NCI-H1694 treated with DMSO at 0.1 percent for 48 hours (cell line): ENCODE results near the gene SLC2A13.
"Not testable (repeated sequence)": the region's sequence is repeated elsewhere in the genome, so short reads cannot be mapped to it uniquely, and the experiment has no call there.

Experiments
- DNase-seq: peaks from one replicate; lab custom pipeline; 2025; lab: John Stamatoyannopoulos, UW

Gene SLC2A13

GRCh38 chr12:39866135-39866534, 239.7 kb downstream of the SLC2A13 start:
- DNase-seq, result no peak

DNA sequence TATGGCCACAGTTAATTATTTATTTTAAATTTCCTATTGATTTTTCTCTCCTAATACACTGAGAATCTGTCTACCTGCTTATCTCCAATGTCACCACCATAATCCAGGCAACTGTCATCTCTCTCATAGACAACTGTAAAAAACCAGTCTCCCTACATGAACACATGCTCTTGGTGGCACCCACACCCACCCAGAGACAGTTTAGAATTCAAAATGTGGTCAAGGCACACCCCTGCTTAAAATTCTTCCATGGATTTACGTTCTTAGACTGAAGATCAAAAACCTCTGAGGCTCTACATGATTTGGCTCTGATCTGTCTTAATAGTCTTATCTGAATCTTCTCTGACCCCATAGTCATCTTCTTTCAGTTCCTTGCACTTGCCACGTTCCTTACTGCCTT, 245.2 kb downstream of the SLC2A13 start:
- no peak for DNase-seq

- no peak for DNase-seq
Observed at GRCh38 chr12:39853003-39853402, 252.9 kb downstream of the SLC2A13 start.

GRCh38 chr12:39852346-39852745, 253.5 kb downstream of the SLC2A13 start:
- no peak for DNase-seq

- not testable (repeated sequence) for DNase-seq
Observed at GRCh38 chr12:39848218-39848617, 257.7 kb downstream of the SLC2A13 start.

- no peak for DNase-seq
Observed at GRCh38 chr12:39846971-39847650, 258.8 kb downstream of the SLC2A13 start.

- DNase-seq, result no peak
Observed at GRCh38 chr12:39846304-39846703, 259.6 kb downstream of the SLC2A13 start.

- no peak for DNase-seq
Observed at GRCh38 chr12:39840422-39840821, 265.5 kb downstream of the SLC2A13 start.

DNA sequence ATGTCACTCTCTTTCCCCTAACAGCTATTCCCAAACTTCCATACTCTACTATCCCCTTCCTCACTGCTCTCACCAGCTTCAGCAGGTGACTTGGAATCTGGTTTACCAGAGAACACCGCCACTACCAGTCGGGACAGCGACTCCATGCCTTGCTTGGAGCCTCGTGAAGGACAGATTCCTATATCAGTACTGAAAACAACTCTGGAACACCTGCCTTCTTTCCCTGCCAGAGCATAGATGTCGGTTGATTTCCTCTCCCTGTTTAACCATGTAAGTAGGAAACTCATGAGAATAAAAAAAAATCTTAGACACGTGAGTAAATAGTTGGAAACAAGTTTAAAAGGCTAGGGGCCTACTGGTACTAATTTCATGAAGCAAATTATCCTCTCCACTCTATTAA, 266.8 kb downstream of the SLC2A13 start:
- DNase-seq, result no peak

GRCh38 chr12:39835517-39836489, 270.1 kb downstream of the SLC2A13 start:
- DNase-seq, result no peak

DNA sequence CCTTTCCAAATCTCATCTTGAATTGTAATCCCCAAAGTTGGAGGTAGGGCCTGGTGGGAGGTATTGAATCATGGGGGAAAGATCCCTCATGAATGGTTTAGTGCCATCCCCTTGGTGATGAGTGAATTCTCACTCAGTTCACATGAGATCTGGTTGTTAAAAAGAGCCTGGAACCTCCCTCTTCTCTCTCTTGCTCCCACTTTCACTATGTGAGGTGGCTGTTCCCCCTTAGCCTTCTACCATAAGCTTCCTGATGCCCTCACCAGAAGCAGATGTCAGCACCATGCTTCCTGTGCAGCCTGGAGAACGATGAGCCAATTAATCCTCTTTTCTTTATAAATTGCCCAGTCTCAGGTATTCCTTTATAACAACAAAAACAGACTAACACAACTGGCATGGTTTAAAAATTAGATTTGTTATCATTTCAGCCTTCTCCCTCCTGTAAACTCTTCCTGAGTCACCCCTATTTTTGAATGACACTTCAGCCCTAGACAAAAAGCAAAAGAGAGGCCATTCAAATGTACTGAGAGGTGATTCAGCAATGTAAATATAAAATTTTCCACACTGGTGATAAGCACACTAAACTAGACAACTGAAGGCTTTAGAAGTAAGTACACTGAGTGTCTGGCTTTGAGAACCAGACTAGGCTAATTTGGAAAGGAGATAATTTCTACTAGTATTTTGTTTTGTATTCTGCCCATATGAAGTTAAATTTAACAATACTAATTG, 274.1 kb downstream of the SLC2A13 start:
- no peak for DNase-seq

DNA sequence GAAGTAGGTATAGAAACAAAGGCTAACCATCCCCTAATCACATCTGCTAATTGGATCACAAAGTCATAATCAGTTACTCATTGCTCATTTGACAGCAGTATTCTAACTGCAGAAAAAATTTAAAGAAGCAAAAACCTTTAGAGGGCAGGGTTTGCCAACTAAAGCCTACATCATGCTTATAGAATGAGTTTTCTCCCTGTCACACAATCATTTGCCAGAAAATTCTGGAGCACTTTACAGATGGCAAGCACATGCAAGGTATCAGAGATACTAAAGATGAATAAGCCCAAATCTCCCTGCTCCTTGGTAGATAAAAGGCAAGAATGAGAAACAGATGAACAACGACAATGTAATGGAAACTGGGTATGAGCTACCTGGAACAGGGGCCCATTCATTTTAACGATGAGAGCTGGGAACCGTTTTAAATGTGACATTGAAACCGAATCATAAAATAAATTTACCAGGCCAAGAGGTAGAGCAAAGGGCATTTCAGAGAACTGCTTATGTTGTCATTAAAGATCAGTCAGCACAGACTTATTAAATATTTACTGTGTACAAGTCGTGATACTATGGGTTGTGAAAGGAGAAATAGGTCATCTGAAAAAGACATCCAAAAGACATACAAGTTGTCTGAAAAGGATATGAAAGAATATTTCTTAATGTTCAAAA, 274.9 kb downstream of the SLC2A13 start:
- no peak for DNase-seq

- no peak for DNase-seq
Observed at GRCh38 chr12:39830171-39830570, 275.7 kb downstream of the SLC2A13 start.

DNA sequence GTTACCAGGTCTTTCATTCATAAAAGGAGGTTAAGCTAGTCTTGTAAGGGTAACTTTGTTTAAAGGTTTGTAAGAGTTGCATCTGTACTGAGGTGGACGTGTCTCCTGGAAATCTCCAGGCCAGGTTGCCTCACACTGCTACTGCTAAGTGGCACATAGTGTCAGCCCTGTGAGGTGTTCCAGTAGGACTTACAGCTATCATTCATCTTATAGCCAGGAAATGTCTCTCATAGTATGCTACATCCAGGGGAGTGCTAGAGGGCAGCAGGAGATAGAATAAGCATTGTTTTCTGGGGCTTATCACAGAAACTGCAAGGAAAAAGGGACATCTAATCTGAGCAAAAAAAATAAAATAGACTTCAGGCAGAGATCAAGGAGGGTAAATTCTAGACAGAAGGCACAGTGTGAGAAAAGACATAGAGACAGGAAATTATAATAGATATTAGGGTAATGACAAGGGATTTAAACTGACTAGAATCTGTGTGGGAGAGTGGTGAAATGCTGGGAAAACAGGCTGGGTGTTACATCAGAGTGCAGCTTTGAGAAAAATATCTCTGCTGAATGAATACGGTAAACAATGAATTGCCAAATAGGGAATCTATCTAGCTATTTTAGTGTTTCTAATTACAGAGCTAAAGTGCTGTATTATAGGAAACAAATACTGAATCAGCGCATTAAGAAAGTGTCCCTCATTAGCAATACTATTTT, 281.2 kb downstream of the SLC2A13 start:
- DNase-seq, result peak; percentile 2

GRCh38 chr12:39816671-39817185, 289.2 kb downstream of the SLC2A13 start:
- no peak for DNase-seq

- no peak for DNase-seq
Observed at GRCh38 chr12:39815746-39816145, 290.1 kb downstream of the SLC2A13 start.

DNA sequence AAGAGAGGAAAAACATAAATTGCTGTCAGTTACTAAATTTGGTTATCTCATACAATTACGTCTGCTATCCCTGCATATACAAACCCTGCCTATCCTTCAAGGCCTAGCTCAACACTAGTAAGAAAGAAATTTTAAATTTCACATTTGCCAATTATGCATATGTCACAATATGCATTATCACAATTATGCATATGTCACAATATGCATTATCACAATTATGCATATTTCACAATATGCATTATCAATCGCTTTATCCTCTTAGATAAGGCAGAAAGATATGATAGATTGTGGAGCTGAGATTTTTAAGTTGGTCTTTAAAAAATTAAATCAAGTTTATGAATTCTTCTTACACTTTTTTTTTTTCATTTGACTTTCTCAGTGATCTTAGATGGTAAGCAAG, 291.3 kb downstream of the SLC2A13 start:
- no peak for DNase-seq

- no peak for DNase-seq
Observed at GRCh38 chr12:39813776-39814175, 292.1 kb downstream of the SLC2A13 start.

- not testable (repeated sequence) for DNase-seq
Observed at GRCh38 chr12:39812456-39812855, 293.4 kb downstream of the SLC2A13 start.

- DNase-seq, result peak; percentile 6
Observed at GRCh38 chr12:39807043-39807442, 298.8 kb downstream of the SLC2A13 start.

GRCh38 chr12:39805651-39806050, 300.2 kb downstream of the SLC2A13 start:
- DNase-seq, result no peak
